HAP-1 (cell line): Measurements from ENCODE around the gene MPHOSPH8.
"Not testable (repeated sequence)": the region's sequence is repeated elsewhere in the genome, so short reads cannot be mapped to it uniquely, and the experiment has no call there.

Experiments used
- DNase-seq, 2 experiments: peaks; one replicate each; pipeline ENCODE4 v3.0.0-alpha.2; 2016 to 2020; ENCODE audit warnings: low spot score in 2 of 2
- H3K27me3 ChIP-seq: fragments of 250-450 bp; sonication (Bioruptor Pico); 2 replicates; pipeline ENCODE4 v1.5.1; 2020; ENCODE audit warnings: low read depth, mild to moderate bottlenecking, moderate library complexity
- H3K36me3 ChIP-seq: fragments of 250-450 bp; sonication (Bioruptor Pico); replicated peaks from 2 replicates; pipeline ENCODE4 v1.5.1; 2020; ENCODE audit warnings: mild to moderate bottlenecking
- H3K4me1 ChIP-seq: fragments of 250-450 bp; sonication (Bioruptor Pico); 2 replicates; pipeline ENCODE4 v1.5.1; 2020; ENCODE audit warnings: mild to moderate bottlenecking
- H3K4me3 ChIP-seq: fragments of 250-450 bp; sonication (Bioruptor Pico); 2 replicates; pipeline ENCODE4 v1.5.1; 2020; ENCODE audit warnings: mild to moderate bottlenecking, moderate library complexity
- H3K9me3 ChIP-seq: fragments of 250-450 bp; sonication (Bioruptor Pico); 2 replicates; pipeline ENCODE4 v1.5.1; 2020; ENCODE audit warnings: mild to moderate bottlenecking, moderate library complexity
- in situ Hi-C: fragments of 300-500 bp; cut with MboI; formaldehyde crosslinking; loops from 3 replicates; pipeline ENCODE4 v1.14.3; 2020; ENCODE audit warnings: low sequenced_read_pairs, inconsistent platforms, mixed read lengths

The MPHOSPH8 gene

DNA sequence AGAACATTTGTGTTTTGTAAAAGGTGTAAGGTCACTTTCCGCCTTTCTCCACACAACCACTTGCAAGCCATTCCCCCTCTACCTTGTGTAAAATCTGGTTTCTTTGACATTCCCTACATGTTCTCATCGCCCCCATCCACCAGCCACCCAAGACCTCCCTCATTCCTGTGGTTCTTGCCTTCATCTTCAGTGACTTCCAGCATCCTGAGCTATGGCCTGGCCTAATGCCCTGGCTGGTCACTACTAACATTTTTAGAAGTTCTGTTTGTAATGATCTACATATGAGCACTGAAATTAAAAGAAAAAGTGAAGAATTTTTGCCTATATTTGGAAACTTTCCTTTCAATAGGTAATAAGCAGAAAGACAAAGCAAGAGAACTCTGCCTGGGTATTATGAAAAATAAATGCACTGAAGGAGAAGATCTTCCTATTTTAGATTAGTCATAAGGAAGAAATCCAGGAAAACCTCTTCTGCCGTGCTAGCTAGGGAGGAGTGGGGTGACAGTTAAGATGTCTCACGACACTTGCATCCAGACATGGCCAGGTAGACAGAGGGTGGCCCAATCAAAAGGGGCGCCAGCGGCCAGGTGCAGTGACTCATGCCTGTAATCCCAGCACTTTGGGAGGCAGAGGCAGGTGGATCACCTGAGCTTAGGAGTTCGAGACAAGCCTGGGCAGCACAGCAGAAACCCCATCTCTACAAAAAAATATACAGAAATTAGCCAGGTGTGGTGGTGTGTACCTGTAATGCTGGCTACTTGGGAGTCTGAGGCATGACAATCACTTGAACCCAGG lies 28.1 kb upstream of the MPHOSPH8 start:
- H3K4me3 ChIP-seq: no peak overlapping the region
- H3K27me3 ChIP-seq: no peaks in the 10 kb centered on the region
- DNase-seq: no peak
- H3K36me3 ChIP-seq: peaks cover 28% of the 10 kb centered on the region
- H3K4me1 ChIP-seq: peaks cover 24% of the 10 kb centered on the region
- no peaks in the 10 kb centered on the region for H3K9me3 ChIP-seq
- in situ Hi-C loops: no loop called here

DNA sequence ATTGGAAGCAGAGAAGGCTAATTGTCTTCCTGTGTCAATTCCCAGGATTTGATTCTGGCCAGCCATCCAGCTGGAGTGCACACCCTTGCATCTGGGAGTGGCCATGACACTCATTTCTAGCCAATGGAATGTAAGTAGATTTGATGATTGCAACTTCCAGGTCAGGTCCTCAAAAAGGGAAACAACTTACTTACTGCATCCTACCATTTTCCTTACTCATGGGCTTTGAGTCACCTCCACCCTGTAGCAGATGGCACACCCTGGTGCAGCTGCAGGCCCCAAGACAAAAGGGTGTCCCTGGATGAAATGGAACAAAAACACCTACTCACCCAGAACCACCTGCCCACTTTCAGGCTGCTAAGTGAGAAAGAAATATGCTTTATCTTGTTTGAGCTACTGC lies 27.3 kb upstream of the MPHOSPH8 start:
- H3K27me3 ChIP-seq: no peaks in the 10 kb centered on the region
- in situ Hi-C loops: no loop called here
- no peaks in the 10 kb centered on the region; the same call in 1 of the 2 replicates for H3K9me3 ChIP-seq
- H3K4me1 ChIP-seq: peaks cover 21% of the 10 kb centered on the region
- peaks cover 32% of the 10 kb centered on the region for H3K36me3 ChIP-seq
- DNase-seq: no peak
- no peak overlapping the region for H3K4me3 ChIP-seq

DNA sequence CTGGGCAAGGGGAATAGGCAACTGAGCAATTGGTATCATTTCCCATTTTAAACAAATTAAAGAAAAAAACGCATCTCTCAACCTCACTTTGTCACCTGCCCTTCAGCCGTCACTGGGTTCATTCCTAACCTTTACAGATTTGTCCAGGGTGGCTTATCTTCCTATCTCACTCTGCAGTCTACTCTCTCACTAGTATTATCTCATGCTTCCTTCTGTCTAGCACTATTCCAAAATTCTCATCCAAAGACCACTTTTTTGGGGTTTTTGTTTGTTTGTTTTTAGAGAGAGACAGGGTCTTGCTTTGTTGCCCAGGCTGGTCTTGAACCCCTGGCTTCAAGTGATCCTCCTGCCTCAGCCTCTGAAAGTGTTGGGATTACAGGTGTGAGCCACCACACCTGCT lies 26.7 kb upstream of the MPHOSPH8 start:
- Histone ChIP-seq H3K36me3 (peaks cover 32% of the 10 kb centered on the region), H3K4me3 (no peak overlapping the region), H3K9me3 (no peaks in the 10 kb centered on the region; the same call in 1 of the 2 replicates), H3K27me3 (no peaks in the 10 kb centered on the region), H3K4me1 (peaks cover 18% of the 10 kb centered on the region)
- DNase-seq: no peak
- in situ Hi-C loops: no loop called here

DNA sequence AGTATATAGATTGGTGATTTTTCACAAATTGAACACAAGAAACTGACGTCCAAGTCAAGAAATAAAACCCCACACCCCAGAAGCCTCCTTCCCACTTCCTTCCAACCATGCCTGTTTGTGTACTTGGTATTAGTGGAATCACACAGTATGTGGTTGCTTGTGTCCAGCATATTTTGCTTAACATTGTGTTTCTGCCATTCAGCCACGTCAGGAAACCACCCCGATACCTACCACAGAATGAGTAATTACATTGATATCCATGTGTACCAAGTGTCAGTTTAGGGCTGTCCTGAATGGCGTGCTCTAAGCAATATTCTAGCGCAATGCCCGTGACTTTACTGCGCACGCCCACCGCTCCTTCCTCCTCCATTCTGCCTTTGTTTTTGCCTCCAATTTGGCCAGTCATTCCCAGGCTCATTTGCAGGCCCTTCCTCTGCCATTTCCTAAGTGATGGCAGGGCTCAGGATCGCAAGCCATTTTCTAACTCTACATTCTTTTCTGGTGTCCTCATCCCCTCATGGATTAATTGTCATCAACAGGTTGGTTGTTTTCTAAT lies 25.9 kb upstream of the MPHOSPH8 start:
- H3K36me3 ChIP-seq: peaks cover 32% of the 10 kb centered on the region
- H3K4me1 ChIP-seq: peaks cover 18% of the 10 kb centered on the region
- in situ Hi-C loops: no loop called here
- no peak overlapping the region for H3K4me3 ChIP-seq
- no peaks in the 10 kb centered on the region; the same call in 1 of the 2 replicates for H3K9me3 ChIP-seq
- H3K27me3 ChIP-seq: no peaks in the 10 kb centered on the region
- no peak for DNase-seq

DNA sequence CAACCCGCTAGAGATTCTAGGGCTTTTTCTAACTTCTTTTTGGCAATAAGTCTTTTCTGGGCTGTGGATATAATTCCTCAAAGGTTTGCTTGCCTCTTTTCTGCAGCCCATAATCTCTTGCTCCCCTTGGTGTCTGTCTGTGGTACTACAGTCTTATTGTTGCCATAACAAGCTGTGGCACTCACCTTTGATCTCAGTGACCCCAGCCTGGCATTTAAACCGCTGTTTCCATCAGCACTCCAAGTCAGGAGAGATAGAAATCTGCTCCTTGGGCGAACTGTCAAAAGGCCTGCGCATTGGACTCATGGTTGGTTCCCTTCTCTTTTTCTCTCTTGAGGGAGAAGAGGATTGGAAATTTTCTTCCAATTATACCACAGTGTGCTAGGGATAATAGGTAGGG lies 14.5 kb upstream of the MPHOSPH8 start:
- H3K27me3 ChIP-seq: no peaks in the 10 kb centered on the region
- peaks cover 6% of the 10 kb centered on the region; the same call in 1 of the 2 replicates for H3K36me3 ChIP-seq
- in situ Hi-C loops: no loop called here
- no peaks in the 10 kb centered on the region for H3K4me1 ChIP-seq
- peak; percentile 12 to 47 for DNase-seq
- H3K4me3 ChIP-seq: no peak overlapping the region
- 0 out of 2 replicates have a peak, but pooled peaks cover 4% of the 10 kb centered on the region for H3K9me3 ChIP-seq

DNA sequence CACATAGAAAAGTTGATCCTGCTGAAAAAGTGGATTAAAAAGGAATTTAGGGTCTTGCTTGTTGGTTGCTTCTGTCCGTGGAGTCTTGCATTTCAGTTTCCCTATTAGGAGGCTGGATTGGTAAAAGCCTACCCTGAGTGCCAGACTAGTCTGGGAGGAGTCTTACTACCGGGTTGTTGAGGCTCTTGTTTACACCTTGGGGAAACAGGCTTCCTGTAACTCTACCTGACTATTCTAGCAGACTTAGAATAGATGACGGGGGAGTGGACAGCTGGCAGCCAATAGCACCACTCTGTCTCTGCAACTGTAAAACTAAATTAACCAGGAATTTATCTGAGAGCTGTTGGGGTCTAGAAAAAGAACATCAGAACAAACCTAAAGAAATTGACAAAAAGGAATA lies 11.3 kb upstream of the MPHOSPH8 start:
- in situ Hi-C loops: no loop called here
- Histone ChIP-seq H3K36me3 (peaks cover 6% of the 10 kb centered on the region), H3K4me3 (no peak overlapping the region), H3K9me3 (0 out of 2 replicates have a peak, but pooled peaks cover 4% of the 10 kb centered on the region), H3K27me3 (no peaks in the 10 kb centered on the region), H3K4me1 (no peaks in the 10 kb centered on the region)
- no peak for DNase-seq

DNA sequence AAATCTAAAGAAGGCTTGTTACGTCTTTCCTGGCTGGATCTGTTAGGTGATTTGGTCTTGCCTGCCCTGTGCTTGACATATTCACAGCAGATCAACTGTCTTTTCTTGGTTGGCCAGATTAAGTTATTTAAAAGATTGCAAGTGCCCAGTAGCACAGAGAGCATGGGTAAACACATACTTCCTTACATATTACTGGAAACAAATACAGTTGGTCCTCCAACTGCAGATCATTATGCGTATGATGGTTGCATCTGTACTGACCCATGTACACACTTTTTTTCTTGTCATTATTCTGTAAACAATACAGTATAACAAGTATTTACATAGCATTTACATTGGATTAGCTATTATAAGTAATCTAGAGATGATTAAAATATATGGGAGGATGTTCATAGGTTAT lies 9.2 kb upstream of the MPHOSPH8 start:
- in situ Hi-C loops: no loop called here
- H3K9me3 ChIP-seq: no peaks in the 10 kb centered on the region
- H3K36me3 ChIP-seq: peaks cover 2% of the 10 kb centered on the region
- no peak for DNase-seq
- no peaks in the 10 kb centered on the region for H3K27me3 ChIP-seq
- H3K4me1 ChIP-seq: no peaks in the 10 kb centered on the region
- no peak overlapping the region for H3K4me3 ChIP-seq

DNA sequence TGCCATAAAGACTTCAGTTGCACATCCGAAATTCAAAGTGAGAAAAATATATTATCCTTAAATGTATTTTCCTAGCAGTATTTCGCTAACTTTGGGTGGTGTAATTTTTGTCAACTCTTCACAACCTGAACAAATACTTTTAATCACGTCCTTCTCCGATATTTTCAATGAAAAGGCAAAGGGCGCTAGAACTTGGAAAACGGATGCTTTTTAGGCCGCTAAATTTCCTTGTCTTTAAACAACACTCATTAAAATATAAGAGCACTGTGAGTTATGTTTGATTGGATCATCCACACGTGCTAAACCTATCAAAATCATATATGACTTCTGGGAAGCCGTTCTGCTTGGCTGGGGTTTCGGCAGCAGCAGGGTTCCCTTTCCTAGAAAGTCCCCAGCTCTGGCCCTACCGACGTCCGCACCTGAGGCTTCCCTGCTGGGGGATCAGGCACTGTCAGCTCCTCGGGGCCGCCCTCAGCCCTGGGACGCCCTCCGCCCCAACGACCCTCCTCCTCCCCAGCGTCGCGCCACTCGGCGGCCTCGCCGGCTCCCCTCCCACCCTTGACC lies 462 bp upstream of the MPHOSPH8 start:
- in situ Hi-C loops: no loop called here
- no peaks in the 10 kb centered on the region for H3K27me3 ChIP-seq
- peak overlapping the region; percentile 72 for H3K4me3 ChIP-seq
- peaks cover 2% of the 10 kb centered on the region; the same call in 1 of the 2 replicates for H3K9me3 ChIP-seq
- DNase-seq: no peak
- peaks cover 4% of the 10 kb centered on the region for H3K4me1 ChIP-seq
- H3K36me3 ChIP-seq: peaks cover 23% of the 10 kb centered on the region

DNA sequence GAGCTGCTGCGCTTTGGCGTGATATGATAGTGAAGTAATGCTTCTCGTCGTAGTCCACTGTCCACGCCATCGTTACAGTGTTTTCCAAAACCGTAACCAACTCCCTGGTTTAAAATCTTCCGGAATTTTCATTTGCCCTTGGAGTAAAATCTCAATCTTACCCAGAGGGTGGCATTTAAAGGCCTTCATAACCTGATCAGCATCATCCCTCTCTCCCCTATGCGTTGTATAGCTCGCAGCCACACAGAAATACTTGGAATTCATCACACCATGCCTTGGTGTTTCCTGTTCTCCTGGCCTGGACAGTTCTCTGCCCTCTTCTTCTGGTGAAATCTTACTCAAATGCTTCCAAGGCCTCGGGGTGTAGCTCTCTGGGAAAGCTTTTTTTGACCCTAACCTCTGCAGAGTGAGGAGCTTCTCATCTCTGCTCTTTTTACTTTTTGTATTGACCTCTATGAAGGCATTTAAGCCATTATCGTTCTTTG lies 839 bp downstream of the MPHOSPH8 start:
- Histone ChIP-seq H3K4me1 (peaks cover 4% of the 10 kb centered on the region), H3K27me3 (no peaks in the 10 kb centered on the region), H3K36me3 (peaks cover 23% of the 10 kb centered on the region), H3K4me3 (peak overlapping the region; percentile 72), H3K9me3 (peaks cover 2% of the 10 kb centered on the region; the same call in 1 of the 2 replicates)
- in situ Hi-C loops: no loop called here
- DNase-seq: peak; percentile 8 to 24

DNA sequence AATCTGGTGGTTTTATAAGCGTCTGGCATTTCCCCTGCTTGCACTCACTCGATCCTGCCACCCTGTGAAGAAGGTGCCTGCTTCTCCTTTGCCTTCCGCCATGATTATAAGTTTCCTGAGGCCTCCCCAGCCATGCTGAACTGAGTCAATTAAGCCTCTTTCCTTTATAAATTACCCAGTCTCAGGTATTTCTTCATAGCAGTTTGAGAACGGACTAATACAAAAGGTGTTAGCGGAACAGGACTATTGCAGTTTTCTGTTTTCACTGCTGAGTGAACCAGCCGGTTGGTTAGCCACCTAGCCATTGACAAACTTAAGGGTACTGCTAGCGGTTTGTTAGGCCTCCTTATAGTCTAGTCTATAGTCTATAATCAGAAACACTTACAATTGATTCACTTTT lies 2.5 kb downstream of the MPHOSPH8 start:
- H3K4me1 ChIP-seq, H3K27me3 ChIP-seq, H3K36me3 ChIP-seq, DNase-seq, H3K9me3 ChIP-seq, in situ Hi-C loops: not testable (repeated sequence)
- peak overlapping the region; percentile 72 for H3K4me3 ChIP-seq

DNA sequence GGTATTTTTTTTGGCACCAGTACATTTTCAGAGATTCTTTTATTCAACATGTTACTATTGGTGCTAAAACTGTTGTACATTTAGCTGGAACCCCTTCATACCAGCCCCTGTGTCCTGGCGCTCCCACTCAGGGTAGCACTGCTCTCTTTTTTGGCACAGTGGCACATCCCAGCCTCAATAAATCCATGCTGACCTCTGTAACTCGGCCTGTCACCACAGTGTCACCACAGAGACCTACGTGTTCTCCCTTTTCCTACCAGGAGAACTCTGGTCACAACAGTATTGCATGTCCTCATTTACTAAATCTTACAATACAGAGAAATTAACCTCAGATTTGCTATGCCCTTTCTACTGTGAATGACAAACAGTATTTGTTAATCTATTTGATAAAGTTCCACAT lies 10.2 kb downstream of the MPHOSPH8 start:
- H3K9me3 ChIP-seq: no peaks in the 10 kb centered on the region
- H3K27me3 ChIP-seq: no peaks in the 10 kb centered on the region
- DNase-seq: no peak
- no peak overlapping the region for H3K4me3 ChIP-seq
- peaks cover 34% of the 10 kb centered on the region for H3K36me3 ChIP-seq
- 0 out of 2 replicates have a peak, but pooled peaks cover 3% of the 10 kb centered on the region for H3K4me1 ChIP-seq
- in situ Hi-C loops: no loop called here

DNA sequence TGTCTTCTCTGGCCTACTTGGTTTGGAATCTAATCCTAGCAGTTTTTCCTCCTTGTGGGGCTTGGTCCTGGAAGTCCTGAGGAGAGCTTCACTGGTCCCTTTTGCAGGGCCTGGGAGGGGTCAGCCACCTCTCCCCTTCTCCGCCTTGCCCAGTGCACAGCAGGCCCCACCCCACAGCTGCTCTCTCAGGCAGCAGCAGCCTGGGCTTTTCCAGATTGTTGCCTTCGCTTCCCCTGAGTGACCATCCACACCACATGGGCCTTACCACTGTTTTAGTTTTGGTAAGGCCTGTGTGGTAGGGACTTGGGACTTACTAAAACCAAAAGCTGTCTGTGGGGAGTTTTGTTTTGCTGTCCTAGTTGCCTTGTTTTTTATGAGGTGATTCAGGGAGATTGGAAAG lies 11.5 kb downstream of the MPHOSPH8 start:
- in situ Hi-C loops: no loop called here
- H3K27me3 ChIP-seq: no peaks in the 10 kb centered on the region
- H3K4me3 ChIP-seq: no peak overlapping the region
- DNase-seq: no peak
- H3K4me1 ChIP-seq: 0 out of 2 replicates have a peak, but pooled peaks cover 3% of the 10 kb centered on the region
- no peaks in the 10 kb centered on the region for H3K9me3 ChIP-seq
- H3K36me3 ChIP-seq: peaks cover 47% of the 10 kb centered on the region

DNA sequence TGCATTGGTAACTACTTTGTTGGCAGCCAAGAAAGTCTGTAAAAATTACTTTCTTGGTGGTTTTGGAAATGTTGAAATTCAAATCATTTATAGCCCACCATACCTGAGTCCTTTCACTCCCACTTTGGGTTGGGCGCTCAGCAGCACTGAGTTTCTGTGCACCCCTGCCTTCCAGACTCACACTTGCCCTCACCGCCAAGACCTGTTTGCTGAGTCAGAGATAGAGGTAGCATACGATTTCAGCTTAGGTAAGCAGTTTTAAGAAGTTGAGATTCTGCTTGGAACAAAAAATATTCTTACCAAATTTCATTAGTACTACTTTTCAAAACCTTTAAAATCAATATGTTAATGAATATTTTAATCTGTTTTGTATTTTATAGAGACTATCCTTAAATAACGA lies 12.6 kb downstream of the MPHOSPH8 start:
- in situ Hi-C loops: no loop called here
- H3K4me1 ChIP-seq: 0 out of 2 replicates have a peak, but pooled peaks cover 3% of the 10 kb centered on the region
- no peaks in the 10 kb centered on the region for H3K27me3 ChIP-seq
- no peak overlapping the region for H3K4me3 ChIP-seq
- DNase-seq: no peak
- peaks cover 58% of the 10 kb centered on the region for H3K36me3 ChIP-seq
- no peaks in the 10 kb centered on the region for H3K9me3 ChIP-seq

DNA sequence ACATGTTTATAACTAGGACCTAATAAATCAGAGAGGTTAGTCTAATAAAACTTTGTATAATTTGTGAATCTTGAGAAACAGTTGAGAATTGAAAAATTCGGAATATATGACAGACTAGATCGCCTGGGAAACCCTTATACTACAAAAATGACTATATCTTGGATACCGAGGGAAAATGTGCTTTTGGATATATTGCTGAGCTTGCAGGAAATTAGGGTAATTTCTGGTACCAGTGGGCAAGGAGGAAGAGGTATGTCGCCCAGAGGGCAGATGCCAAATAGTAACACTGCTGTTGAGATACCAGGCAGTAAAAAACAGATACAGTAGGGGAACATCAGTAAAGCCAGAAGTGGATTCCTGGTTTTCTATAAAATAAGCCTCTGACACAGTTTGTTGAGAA lies 17.3 kb downstream of the MPHOSPH8 start:
- DNase-seq: no peak
- peaks cover 46% of the 10 kb centered on the region for H3K36me3 ChIP-seq
- in situ Hi-C loops: no loop called here
- no peaks in the 10 kb centered on the region for H3K4me1 ChIP-seq
- no peaks in the 10 kb centered on the region for H3K27me3 ChIP-seq
- H3K9me3 ChIP-seq: no peaks in the 10 kb centered on the region
- H3K4me3 ChIP-seq: no peak overlapping the region
